ENCODE results near the gene MYBPH.

Gene MYBPH

DNA sequence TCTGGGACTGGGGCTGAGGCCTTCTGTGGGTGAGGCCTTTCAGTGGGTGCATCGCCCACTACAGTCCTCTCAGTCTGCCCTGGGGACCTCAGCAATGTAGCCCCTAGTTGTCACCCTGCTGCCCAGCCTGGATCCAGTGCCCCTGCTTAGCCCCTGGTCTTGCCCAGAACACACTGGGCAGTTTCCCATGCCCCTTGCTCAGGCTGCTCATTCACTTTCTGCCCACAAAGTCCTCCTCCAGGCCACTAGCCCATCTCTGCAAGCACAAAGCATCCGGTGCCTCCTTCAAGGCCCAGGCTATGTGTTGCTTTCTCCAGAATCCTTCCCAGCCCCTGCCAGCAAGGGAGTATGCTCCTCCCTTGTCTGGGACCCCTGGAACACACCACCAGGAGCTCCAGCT is 53.5 kb downstream of the MYBPH start:
- no peak for TF ChIP-seq ZFX (IDR thresholded peaks at IDR 0.05; ENCODE audit: borderline replicate concordance)
- TF ChIP-seq, protein P1, sequence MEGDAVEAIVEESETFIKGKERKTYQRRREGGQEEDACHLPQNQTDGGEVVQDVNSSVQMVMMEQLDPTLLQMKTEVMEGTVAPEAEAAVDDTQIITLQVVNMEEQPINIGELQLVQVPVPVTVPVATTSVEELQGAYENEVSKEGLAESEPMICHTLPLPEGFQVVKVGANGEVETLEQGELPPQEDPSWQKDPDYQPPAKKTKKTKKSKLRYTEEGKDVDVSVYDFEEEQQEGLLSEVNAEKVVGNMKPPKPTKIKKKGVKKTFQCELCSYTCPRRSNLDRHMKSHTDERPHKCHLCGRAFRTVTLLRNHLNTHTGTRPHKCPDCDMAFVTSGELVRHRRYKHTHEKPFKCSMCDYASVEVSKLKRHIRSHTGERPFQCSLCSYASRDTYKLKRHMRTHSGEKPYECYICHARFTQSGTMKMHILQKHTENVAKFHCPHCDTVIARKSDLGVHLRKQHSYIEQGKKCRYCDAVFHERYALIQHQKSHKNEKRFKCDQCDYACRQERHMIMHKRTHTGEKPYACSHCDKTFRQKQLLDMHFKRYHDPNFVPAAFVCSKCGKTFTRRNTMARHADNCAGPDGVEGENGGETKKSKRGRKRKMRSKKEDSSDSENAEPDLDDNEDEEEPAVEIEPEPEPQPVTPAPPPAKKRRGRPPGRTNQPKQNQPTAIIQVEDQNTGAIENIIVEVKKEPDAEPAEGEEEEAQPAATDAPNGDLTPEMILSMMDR (IDR thresholded peaks at IDR 0.05), result no peak
- no peak overlapping the region for H3K27ac ChIP-seq

DNA sequence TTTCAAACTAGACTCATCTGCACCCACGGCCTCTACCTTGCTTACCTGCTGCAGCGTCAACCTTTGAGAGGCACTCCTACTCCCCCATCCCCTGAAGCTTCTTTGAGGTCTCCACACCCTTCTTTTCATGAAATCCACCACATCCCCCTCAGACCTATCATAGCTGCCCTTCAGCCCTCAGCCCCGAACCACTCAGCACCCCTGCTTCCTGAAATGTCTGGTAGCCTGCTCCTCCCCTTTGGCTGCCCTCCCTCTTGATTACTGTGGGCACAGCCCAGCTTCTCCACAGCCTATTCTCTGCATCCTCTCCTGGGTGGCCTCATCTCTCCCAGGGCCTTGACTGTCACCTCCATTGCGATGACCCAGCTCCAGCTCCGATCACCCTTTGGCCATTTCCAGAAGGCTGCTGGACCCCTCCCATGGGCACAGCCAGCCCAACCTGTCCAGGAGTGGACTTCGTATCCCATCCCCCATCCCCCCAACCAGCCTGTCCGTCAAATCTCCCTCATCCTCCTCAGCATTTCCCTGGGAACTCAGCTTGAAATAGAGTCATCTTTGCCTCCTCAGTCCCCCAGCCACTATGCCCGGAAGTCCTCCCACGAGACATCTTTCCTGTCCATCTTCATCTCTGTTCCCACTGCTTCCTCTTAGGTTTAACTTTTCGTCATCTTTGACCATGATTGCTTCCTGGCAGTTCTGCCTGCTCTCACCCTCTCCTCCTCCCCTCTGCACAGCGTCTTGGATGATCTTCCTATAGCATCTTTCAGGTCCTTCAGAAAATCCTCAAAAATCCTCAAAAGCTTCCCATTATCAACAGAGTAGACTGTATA is 54.2 kb downstream of the MYBPH start:
- TF ChIP-seq ZFX (IDR thresholded peaks at IDR 0.05; ENCODE audit: borderline replicate concordance), result no peak
- TF ChIP-seq, protein P1 (IDR thresholded peaks at IDR 0.05), result no peak
- H3K27ac ChIP-seq, result no peak overlapping the region

DNA sequence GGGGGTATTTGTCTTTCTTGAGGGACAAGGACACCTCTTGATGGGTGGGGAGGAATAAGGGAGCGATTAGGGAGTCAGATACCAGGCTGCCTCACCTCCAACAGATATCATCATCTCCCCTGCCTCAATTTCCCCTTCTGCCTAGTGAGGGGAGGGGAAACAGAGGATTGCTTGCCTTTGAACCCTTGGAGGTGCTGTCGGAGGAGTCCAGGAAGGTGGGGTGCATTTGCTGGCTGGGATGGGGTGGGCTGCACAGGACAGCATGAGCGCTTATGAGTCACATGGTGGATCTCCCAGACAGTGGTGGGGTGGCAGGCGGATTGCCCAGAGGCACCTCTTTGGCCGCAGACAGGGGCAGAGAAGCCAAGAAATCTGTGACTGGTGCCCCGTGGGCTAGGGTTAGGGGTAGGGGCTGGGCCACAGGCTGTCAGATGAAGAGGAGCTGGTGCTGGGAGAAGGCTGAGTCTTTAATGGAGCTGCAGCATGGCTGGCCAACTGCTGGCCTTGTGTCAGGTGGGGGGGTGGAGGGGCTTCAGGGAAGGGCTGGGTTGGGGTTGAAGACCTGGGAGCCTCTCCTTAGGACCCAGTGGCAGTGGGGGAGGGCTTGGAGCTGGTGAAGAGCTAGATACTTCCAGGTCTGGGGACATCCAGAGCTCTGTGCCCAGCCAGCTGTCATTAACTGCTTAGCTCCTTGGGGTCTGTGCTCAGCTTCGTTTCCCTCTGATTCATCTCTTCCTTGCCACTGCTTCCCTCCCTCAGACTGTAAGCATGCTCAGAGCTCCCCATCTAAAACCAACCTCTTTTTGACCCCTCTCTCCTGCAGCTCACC is 55.1 kb downstream of the MYBPH start:
- TF ChIP-seq ZFX (IDR thresholded peaks at IDR 0.05; ENCODE audit: borderline replicate concordance), result no peak
- TF ChIP-seq, protein P1 (IDR thresholded peaks at IDR 0.05), result no peak
- H3K27ac ChIP-seq, result no peak overlapping the region
